GM20000 (cell line): ENCODE results near the gene AFDN.

ENCODE experiments used
- DNase-seq: peaks from one replicate; pipeline ENCODE4 v3.0.0; 2012; ENCODE audit warnings: low spot score
- TF ChIP-seq, protein P1 (sequence below): IDR thresholded peaks from 2 replicates; pipeline ENCODE4 v1.5.1; 2012; ENCODE audit warnings: mild to moderate bottlenecking, control low read depth; ENCODE audit errors: extremely low read depth, missing control alignments

The AFDN gene

GRCh38 chr6:167888098-167888497, 61.4 kb downstream of the AFDN start:
- DNase-seq, result no peak
- TF ChIP-seq, protein P1, sequence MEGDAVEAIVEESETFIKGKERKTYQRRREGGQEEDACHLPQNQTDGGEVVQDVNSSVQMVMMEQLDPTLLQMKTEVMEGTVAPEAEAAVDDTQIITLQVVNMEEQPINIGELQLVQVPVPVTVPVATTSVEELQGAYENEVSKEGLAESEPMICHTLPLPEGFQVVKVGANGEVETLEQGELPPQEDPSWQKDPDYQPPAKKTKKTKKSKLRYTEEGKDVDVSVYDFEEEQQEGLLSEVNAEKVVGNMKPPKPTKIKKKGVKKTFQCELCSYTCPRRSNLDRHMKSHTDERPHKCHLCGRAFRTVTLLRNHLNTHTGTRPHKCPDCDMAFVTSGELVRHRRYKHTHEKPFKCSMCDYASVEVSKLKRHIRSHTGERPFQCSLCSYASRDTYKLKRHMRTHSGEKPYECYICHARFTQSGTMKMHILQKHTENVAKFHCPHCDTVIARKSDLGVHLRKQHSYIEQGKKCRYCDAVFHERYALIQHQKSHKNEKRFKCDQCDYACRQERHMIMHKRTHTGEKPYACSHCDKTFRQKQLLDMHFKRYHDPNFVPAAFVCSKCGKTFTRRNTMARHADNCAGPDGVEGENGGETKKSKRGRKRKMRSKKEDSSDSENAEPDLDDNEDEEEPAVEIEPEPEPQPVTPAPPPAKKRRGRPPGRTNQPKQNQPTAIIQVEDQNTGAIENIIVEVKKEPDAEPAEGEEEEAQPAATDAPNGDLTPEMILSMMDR, result no peak

- DNase-seq, result no peak
- TF ChIP-seq, protein P1, result no peak
Observed at GRCh38 chr6:167892835-167893815, 66.4 kb downstream of the AFDN start.

- no peak for DNase-seq
- TF ChIP-seq, protein P1, result no peak
Observed at GRCh38 chr6:167894965-167895364, 68.3 kb downstream of the AFDN start.

- no peak for DNase-seq
- TF ChIP-seq, protein P1, result no peak
Observed at GRCh38 chr6:167896648-167897047, 69.9 kb downstream of the AFDN start.

DNA sequence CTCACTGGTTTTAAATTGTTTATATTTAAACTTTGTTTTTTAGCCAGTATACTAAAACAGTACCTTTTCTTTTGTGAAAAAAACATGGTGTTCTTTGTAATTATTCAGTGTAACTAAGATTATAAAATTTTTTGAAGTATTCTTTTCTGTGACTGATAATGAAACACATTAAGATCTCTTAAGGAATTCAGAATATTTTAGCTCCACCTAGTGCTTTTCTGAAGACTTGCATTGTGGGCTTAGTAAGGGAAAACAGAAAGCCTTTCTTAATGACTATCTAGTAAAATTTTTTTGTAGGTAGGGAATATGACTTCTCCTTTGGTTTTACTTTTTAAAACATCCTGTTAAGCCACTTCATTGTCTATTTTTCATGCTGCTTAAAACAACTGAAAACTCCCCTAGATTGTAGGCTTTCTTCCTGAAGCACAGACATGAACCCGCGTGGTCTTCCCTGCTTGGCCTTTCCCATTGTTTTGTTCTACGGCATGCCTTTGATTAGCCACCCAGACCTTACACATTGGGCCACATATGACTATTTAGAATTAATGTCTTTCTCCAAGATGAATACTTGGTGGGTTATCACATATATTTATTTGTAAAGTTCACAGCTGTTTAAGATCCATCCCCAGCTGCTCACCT, 72.1 kb downstream of the AFDN start:
- peak; percentile 21 for DNase-seq
- TF ChIP-seq, protein P1, result peak; percentile 13

- TF ChIP-seq, protein P1, result no peak
- no peak for DNase-seq
Observed at GRCh38 chr6:167904791-167905190, 78.1 kb downstream of the AFDN start.

- DNase-seq, result no peak
- TF ChIP-seq, protein P1, result no peak
Observed at GRCh38 chr6:167906899-167907298, 80.2 kb downstream of the AFDN start.
